Psoas muscle (tissue), 8 donors: ENCODE measurements around the gene NGF. TPM values are rescaled to one million over a fixed set of nuclear protein-coding genes. Genes with fewer than 3 reads are reported as not detected.

Experiments used
- ATAC-seq, 4 donors: fragments of 200-7000 bp; cut with Tn5 transposase; one replicate each; pipeline ENCODE4 v1.9.1; 2020; ENCODE audit warnings: moderate library complexity in 3 of 4, mild to moderate bottlenecking in 2 of 4
- DNase-seq, 2 donors: peaks; one replicate each; pipeline ENCODE4 v3.0.0-alpha.2; 2020
- H3K27ac ChIP-seq: fragments of 200-600 bp; one replicate; pipeline ENCODE4 v1.8.0; 2022
- H3K27me3 ChIP-seq, 3 donors: fragments of 200-600 bp in 1 of 3; one replicate each; pipeline versions ENCODE4 v1.6.1 to v1.8.0; 2013 to 2022; ENCODE audit warnings: low read length in 2 of 3, mild to moderate bottlenecking in 2 of 3, moderate library complexity in 1 of 3; ENCODE audit not compliant: insufficient read depth in 3 of 3
- H3K36me3 ChIP-seq, 2 donors: fragments of 200-600 bp in 1 of 2; one replicate each; pipeline versions ENCODE4 v1.6.1 to v1.8.0; 2013 to 2022; ENCODE audit warnings: low read depth in 1 of 2, mild to moderate bottlenecking in 1 of 2, moderate library complexity in 1 of 2; ENCODE audit not compliant: insufficient read depth in 1 of 2
- H3K4me1 ChIP-seq: fragments of 200-600 bp; one replicate; pipeline ENCODE4 v1.8.0; 2022
- H3K4me3 ChIP-seq: fragments of 200-600 bp; one replicate; pipeline ENCODE4 v1.8.0; 2022; ENCODE audit warnings: mild to moderate bottlenecking
- H3K9me3 ChIP-seq: fragments of 200-600 bp; one replicate; pipeline ENCODE4 v1.8.0; 2022
- CTCF ChIP-seq: fragments of 200-600 bp; IDR thresholded peaks from one replicate; pipeline ENCODE4 v1.8.0; 2022; ENCODE audit warnings: antibody characterized with exemption
- WGBS, 3 donors: extraction: QIAGEN DNeasy Blood & Tissue Kit; methylation state at CpG; one replicate each; pipeline versions ENCODE4 v1.1.6 to v1.1.7; 2013; 5-methylcytosine and 5-hydroxymethylcytosine counted together
- intact Hi-C, 2 donors: fragments of 100-400 bp; cut with DNase I; formaldehyde crosslinking; loops; one replicate each; pipeline versions ENCODE4 v1.11.0 to v1.14.2; 2022
- polyA plus RNA-seq, 3 donors: library from polyadenylated mRNA; stranded (reverse); fragments of 200-250 nt; gene quantifications; one replicate each; pipeline ENCODE4 v1.2.3, GENCODE V29; 2013
- total RNA-seq, 4 donors: library from RNA; stranded (reverse); fragmentation: NEBNext Ultra II Directional in 2 of 4; extraction: Animal tissue kit (Norgen Biotek cat#: 25700) in 2 of 4; gene quantifications; one replicate each; pipeline versions ENCODE4 v1.2.1 to v1.2.4, GENCODE V29; 2021 to 2023
- donor health status: healthy with polysubstance abuse.
- donor health status: DM: no; HTN: no; CAD: no; lungs with moderate emphysema.
- donor health status: Bipolar disorder and iron deficiency.
- donor health status: healthy.
- donor health status: DM: yes; HTN: yes; CAD: no.
- donor health status: DM: no; HTN: no; CAD: no.
- donor health status: DM: no; HTN: no; CAD: no.
- donor health status: DM: yes; HTN: yes; CAD: no.

Gene NGF
- total and polyA plus RNA-seq, 7 donors = 0.27 to 1.4 (median 0.57) TPM

DNA sequence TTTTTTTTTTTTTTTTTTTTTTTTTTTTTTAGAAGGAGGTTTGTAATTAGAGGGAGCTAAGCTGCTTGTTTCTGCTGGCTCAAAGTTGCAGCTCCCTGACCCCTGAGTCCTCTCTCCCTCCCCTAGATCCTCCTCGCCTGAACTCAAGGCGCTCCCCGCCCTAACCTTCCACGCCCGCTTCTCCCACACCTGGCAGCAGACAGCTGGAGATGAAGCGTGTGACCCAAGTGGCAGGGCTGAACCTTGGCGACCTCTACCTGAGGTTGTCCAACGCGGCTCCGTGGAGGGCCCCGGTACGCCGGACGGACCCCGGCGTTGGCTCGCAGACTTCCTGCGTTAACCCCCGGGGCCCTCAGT lies 795 bp downstream of the NGF start:
- H3K9me3 ChIP-seq = no peaks in the 10 kb centered on the region
- DNase-seq = no peak
- peaks cover 5% of the 10 kb centered on the region for H3K4me1 ChIP-seq
- TF ChIP-seq CTCF = no peak
- peak overlapping the region; percentile 24 for H3K27ac ChIP-seq
- H3K27me3 ChIP-seq = peaks cover 0 to 20% (median 7%) of the 10 kb centered on the region in 3 donors
- H3K36me3 ChIP-seq = no peaks in the 10 kb centered on the region
- 4 to 9% (median 4%) methylated on average over 15 to 19 of the region's 19 CpGs for WGBS, 3 donors
- intact Hi-C loops = loop anchor here in 1 of 2 donors (5.0 kb wide), 1 partner anchor 200 kb away; no protein-coding TSS in a partner anchor
- H3K4me3 ChIP-seq = peak overlapping the region; percentile 60
- peak in 1 of 4 donors; percentile 11 for ATAC-seq

GRCh38 chr1:115336741-115337140 lies 1.3 kb downstream of the NGF start:
- DNase-seq (no peak), ATAC-seq (no peak)
- no peak for TF ChIP-seq CTCF
- no peaks in the 10 kb centered on the region for H3K9me3 ChIP-seq
- 52 to 61% (median 58%) methylated on average over 3 of the region's 3 CpGs for WGBS, 3 donors
- H3K4me3 ChIP-seq = peak overlapping the region; percentile 60
- H3K36me3 ChIP-seq = no peaks in the 10 kb centered on the region
- H3K27me3 ChIP-seq = peaks cover 0 to 20% (median 7%) of the 10 kb centered on the region in 3 donors
- intact Hi-C loops = loop anchor here in 1 of 2 donors (5.0 kb wide), 1 partner anchor 199 kb away; no protein-coding TSS in a partner anchor
- H3K27ac ChIP-seq = no peak overlapping the region
- H3K4me1 ChIP-seq = peaks cover 5% of the 10 kb centered on the region

- H3K27ac ChIP-seq = peak overlapping the region; percentile 4
- no peaks in the 10 kb centered on the region for H3K9me3 ChIP-seq
- ATAC-seq (peak; percentile 8 to 56 (median 45)), DNase-seq (peak; percentile 70 to 72)
- H3K4me3 ChIP-seq = no peak overlapping the region
- H3K27me3 ChIP-seq = peaks cover 0 to 13% (median 6%) of the 10 kb centered on the region in 3 donors
- TF ChIP-seq CTCF = no peak
- WGBS, 3 donors = 58 to 70% (median 60%) methylated on average over 5 to 7 of the region's 7 CpGs
- intact Hi-C loops = no loop called here
- peaks cover 5% of the 10 kb centered on the region for H3K4me1 ChIP-seq
- no peaks in the 10 kb centered on the region for H3K36me3 ChIP-seq
Observed at GRCh38 chr1:115332813-115333608, 5.0 kb downstream of the NGF start.

GRCh38 chr1:115331558-115332331 lies 6.3 kb downstream of the NGF start:
- no peak for ATAC-seq
- no peaks in the 10 kb centered on the region for H3K36me3 ChIP-seq
- H3K9me3 ChIP-seq = no peaks in the 10 kb centered on the region
- no peaks in the 10 kb centered on the region for H3K4me1 ChIP-seq
- DNase-seq = no peak
- H3K27me3 ChIP-seq = peaks cover 0 to 4% (median 0%) of the 10 kb centered on the region in 3 donors
- intact Hi-C loops = no loop called here
- peak overlapping the region; percentile 4 for H3K27ac ChIP-seq
- TF ChIP-seq CTCF = no peak
- H3K4me3 ChIP-seq = no peak overlapping the region
- WGBS, 3 donors = 77 to 80% (median 79%) methylated on average over 5 of the region's 5 CpGs
